ACC112 (cell line): ENCODE measurements around the gene GPANK1.

Experiments used
- H2AFZ ChIP-seq: fragments of 200-600 bp; sonication (generic); one replicate; pipeline ENCODE4 v1.6.0; 2017; ENCODE audit warnings: antibody characterized with exemption, low read length; ENCODE audit not compliant: unreplicated experiment
- H3K27ac ChIP-seq: fragments of 200-600 bp; sonication (generic); 2 replicates; pipeline ENCODE4 v1.5.1; 2014; ENCODE audit warnings: low read depth, mild to moderate bottlenecking, antibody characterized with exemption, low read length, moderate library complexity
- H3K27me3 ChIP-seq: fragments of 200-600 bp; sonication (generic); 2 replicates; pipeline ENCODE4 v1.6.1; 2014; ENCODE audit warnings: mild to moderate bottlenecking, antibody characterized with exemption, low read length, moderate library complexity, mixed read lengths; ENCODE audit not compliant: insufficient read depth
- H3K36me3 ChIP-seq: fragments of 200-600 bp; sonication (generic); 2 replicates; pipeline ENCODE4 v1.6.1; 2016; ENCODE audit warnings: mild to moderate bottlenecking, antibody characterized with exemption, low read length, moderate library complexity, mixed read lengths; ENCODE audit not compliant: insufficient read depth
- H3K4me1 ChIP-seq: fragments of 200-600 bp; sonication (generic); one replicate; pipeline ENCODE4 v1.6.1; 2016; ENCODE audit warnings: low read length, mixed read lengths; ENCODE audit not compliant: insufficient read depth, unreplicated experiment, control insufficient read depth
- H3K4me3 ChIP-seq: fragments of 200-600 bp; sonication (generic); 2 replicates; pipeline ENCODE4 v1.5.1; 2014; ENCODE audit warnings: mild to moderate bottlenecking, low read depth, low read length
- H3K79me2 ChIP-seq: fragments of 200-600 bp; sonication (generic); one replicate; pipeline ENCODE4 v1.6.0; 2016; ENCODE audit warnings: low read length; ENCODE audit not compliant: control insufficient read depth, unreplicated experiment, insufficient read depth

Gene GPANK1

GRCh38 chr6:31636698-31637596 lies 27.9 kb downstream of the GPANK1 start:
- Histone ChIP-seq H3K4me3 (no peak overlapping the region), H3K4me1 (peaks cover 12% of the 10 kb centered on the region), H3K27me3 (no peaks in the 10 kb centered on the region), H3K27ac (no peak overlapping the region), H3K79me2 (peaks cover 2% of the 10 kb centered on the region), H3K36me3 (peaks cover 33% of the 10 kb centered on the region; the same call in 1 of the 2 replicates), H2AFZ (no peak overlapping the region)

- Histone ChIP-seq H3K4me3 (no peak overlapping the region), H3K36me3 (peaks cover 30% of the 10 kb centered on the region; the same call in 1 of the 2 replicates), H3K4me1 (peaks cover 11% of the 10 kb centered on the region), H3K27ac (no peak overlapping the region), H2AFZ (no peak overlapping the region), H3K27me3 (no peaks in the 10 kb centered on the region), H3K79me2 (peaks cover 2% of the 10 kb centered on the region)
Observed at GRCh38 chr6:31634969-31635575, 29.7 kb downstream of the GPANK1 start.

GRCh38 chr6:31634131-31634530 lies 30.7 kb downstream of the GPANK1 start:
- Histone ChIP-seq H3K4me1 (peaks cover 2% of the 10 kb centered on the region), H3K79me2 (peaks cover 4% of the 10 kb centered on the region), H3K4me3 (no peak overlapping the region), H3K27ac (no peak overlapping the region), H2AFZ (no peak overlapping the region), H3K36me3 (peaks cover 37% of the 10 kb centered on the region; the same call in 1 of the 2 replicates), H3K27me3 (no peaks in the 10 kb centered on the region)

DNA sequence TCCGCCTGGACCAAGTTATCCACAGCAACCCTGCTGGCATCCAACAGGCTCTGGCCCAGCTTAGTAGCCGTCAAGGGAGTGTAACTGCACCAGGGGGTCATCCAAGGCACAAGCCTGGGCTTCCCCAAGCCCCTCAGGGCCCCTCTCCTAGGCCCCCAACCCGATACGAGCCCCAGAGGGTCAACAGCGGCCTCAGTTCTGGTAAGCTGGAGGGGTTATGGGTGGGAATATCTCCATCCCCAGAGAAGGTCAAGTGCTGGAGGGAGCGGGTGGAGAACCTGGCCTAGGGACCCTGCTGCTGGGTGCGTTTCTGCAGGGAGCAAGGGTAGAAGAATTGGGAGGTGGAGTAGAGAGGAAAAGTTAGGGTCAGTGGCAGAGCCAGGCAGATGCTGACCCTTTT lies 31.4 kb downstream of the GPANK1 start:
- no peak overlapping the region for H3K27ac ChIP-seq
- peaks cover 7% of the 10 kb centered on the region for H3K79me2 ChIP-seq
- no peaks in the 10 kb centered on the region for H3K4me1 ChIP-seq
- no peaks in the 10 kb centered on the region for H3K27me3 ChIP-seq
- H3K36me3 ChIP-seq: peaks cover 42% of the 10 kb centered on the region; the same call in 1 of the 2 replicates
- no peak overlapping the region for H2AFZ ChIP-seq
- no peak overlapping the region for H3K4me3 ChIP-seq

DNA sequence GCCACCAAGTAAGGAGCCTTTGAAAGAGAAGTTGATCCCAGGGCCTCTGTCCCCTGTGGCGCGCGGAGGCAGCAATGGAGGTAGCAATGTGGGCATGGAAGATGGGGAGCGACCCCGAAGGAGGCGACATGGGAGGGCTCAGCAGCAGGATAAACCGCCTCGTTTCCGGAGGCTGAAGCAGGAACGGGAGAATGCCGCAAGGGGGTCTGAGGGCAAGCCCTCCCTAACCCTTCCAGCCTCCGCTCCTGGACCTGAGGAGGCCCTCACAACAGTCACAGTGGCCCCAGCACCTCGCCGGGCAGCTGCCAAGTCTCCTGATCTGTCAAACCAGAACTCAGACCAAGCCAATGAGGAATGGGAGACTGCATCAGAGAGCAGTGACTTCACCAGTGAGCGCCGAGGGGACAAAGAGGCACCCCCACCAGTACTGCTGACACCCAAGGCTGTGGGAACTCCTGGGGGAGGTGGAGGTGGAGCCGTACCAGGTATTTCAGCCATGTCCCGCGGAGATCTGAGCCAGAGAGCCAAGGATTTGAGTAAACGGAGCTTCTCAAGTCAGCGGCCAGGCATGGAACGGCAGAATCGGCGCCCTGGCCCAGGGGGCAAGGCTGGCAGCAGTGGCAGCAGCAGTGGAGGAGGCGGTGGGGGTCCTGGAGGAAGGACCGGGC lies 32.4 kb downstream of the GPANK1 start:
- no peak overlapping the region for H3K4me3 ChIP-seq
- H3K4me1 ChIP-seq: no peaks in the 10 kb centered on the region
- H3K36me3 ChIP-seq: peaks cover 49% of the 10 kb centered on the region; the same call in 1 of the 2 replicates
- no peak overlapping the region for H3K27ac ChIP-seq
- H2AFZ ChIP-seq: no peak overlapping the region
- H3K27me3 ChIP-seq: no peaks in the 10 kb centered on the region
- peaks cover 15% of the 10 kb centered on the region for H3K79me2 ChIP-seq

- Histone ChIP-seq H3K27me3 (no peaks in the 10 kb centered on the region), H3K27ac (no peak overlapping the region), H3K79me2 (peaks cover 20% of the 10 kb centered on the region), H2AFZ (no peak overlapping the region), H3K4me3 (no peak overlapping the region), H3K4me1 (no peaks in the 10 kb centered on the region), H3K36me3 (peaks cover 55% of the 10 kb centered on the region; the same call in 1 of the 2 replicates)
Observed at GRCh38 chr6:31631681-31632278, 33.0 kb downstream of the GPANK1 start.

- no peaks in the 10 kb centered on the region for H3K4me1 ChIP-seq
- no peak overlapping the region for H3K4me3 ChIP-seq
- H2AFZ ChIP-seq: no peak overlapping the region
- H3K36me3 ChIP-seq: peaks cover 59% of the 10 kb centered on the region; the same call in 1 of the 2 replicates
- H3K27ac ChIP-seq: no peak overlapping the region
- H3K79me2 ChIP-seq: peaks cover 24% of the 10 kb centered on the region
- no peaks in the 10 kb centered on the region for H3K27me3 ChIP-seq
Observed at GRCh38 chr6:31631209-31631608, 33.6 kb downstream of the GPANK1 start.

GRCh38 chr6:31630177-31630934 lies 34.4 kb downstream of the GPANK1 start:
- H3K27me3 ChIP-seq: no peaks in the 10 kb centered on the region
- H3K79me2 ChIP-seq: peaks cover 33% of the 10 kb centered on the region
- H3K27ac ChIP-seq: no peak overlapping the region
- H3K4me1 ChIP-seq: no peaks in the 10 kb centered on the region
- H2AFZ ChIP-seq: no peak overlapping the region
- H3K36me3 ChIP-seq: peaks cover 62% of the 10 kb centered on the region
- no peak overlapping the region for H3K4me3 ChIP-seq

- Histone ChIP-seq H3K27me3 (no peaks in the 10 kb centered on the region), H3K4me3 (no peak overlapping the region), H3K4me1 (no peaks in the 10 kb centered on the region), H3K27ac (no peak overlapping the region), H3K79me2 (peaks cover 44% of the 10 kb centered on the region), H3K36me3 (peaks cover 62% of the 10 kb centered on the region), H2AFZ (no peak overlapping the region)
Observed at GRCh38 chr6:31629014-31629413, 35.8 kb downstream of the GPANK1 start.
